Effector memory CD8-positive, alpha-beta T cell (primary cell): Measurements from ENCODE around the gene BRD7.

ENCODE experiments used
- ATAC-seq: fragments of 150-1000 bp; cut with Tn5 transposase; replicated peaks from 2 replicates; pipeline ENCODE4 v1.10.0; 2021; ENCODE audit warnings: mild to moderate bottlenecking, moderate library complexity
- DNase-seq, 3 experiments: peaks; one replicate each; pipeline ENCODE4 v3.0.0; 2021
- H3K27ac Mint-ChIP-seq, 2 donors: one replicate each; pipeline ENCODE4 v1.8.0; 2022; ENCODE audit warnings: mild to moderate bottlenecking in 2 of 2, mixed read lengths in 2 of 2, moderate library complexity in 2 of 2
- H3K27me3 Mint-ChIP-seq, 2 donors: one replicate each; pipeline ENCODE4 v1.8.0; 2022; ENCODE audit warnings: mixed read lengths in 2 of 2
- H3K36me3 Mint-ChIP-seq: one replicate; pipeline ENCODE4 v1.8.0; 2022; ENCODE audit warnings: mild to moderate bottlenecking, moderate library complexity, mixed read lengths; ENCODE audit not compliant: insufficient read depth
- H3K4me1 Mint-ChIP-seq, 2 donors: one replicate each; pipeline ENCODE4 v1.8.0; 2022; ENCODE audit warnings: low read depth in 2 of 2, mixed read lengths in 2 of 2
- H3K4me3 Mint-ChIP-seq, 2 donors: one replicate each; pipeline ENCODE4 v1.8.0; 2022; ENCODE audit warnings: mild to moderate bottlenecking in 2 of 2, mixed read lengths in 2 of 2, moderate library complexity in 2 of 2
- H3K9me3 Mint-ChIP-seq, 2 donors: one replicate each; pipeline ENCODE4 v1.8.0; 2022; ENCODE audit warnings: mixed read lengths in 2 of 2

The BRD7 gene

DNA sequence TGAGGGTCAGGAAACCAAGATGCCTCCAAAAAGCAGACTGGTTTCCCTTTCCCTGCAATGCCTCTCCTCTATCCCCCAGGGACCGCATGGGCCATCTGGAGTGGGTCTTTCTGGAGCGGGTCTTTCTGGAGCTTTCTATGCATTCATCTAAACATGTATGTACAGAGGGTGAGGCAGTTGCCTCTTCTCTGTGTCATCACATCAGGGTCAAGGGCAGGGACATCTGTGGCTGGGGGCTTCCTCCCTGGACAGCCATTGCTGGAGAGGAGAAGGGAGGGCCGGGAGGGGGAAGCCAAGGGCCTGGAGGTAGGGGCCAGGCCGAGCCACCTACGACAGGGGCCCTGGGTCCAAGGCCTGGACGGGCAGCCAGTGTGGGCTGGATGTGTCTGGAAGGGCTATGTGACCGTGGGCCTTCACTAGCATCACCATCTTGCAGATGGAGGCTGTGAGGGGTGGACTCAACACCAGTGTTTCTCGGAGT lies 101.6 kb downstream of the BRD7 start:
- peaks cover 70 to 84% of the 10 kb centered on the region in 2 donors for H3K4me1 Mint-ChIP-seq
- H3K36me3 Mint-ChIP-seq = peaks cover 6% of the 10 kb centered on the region
- ATAC-seq = no peak

DNA sequence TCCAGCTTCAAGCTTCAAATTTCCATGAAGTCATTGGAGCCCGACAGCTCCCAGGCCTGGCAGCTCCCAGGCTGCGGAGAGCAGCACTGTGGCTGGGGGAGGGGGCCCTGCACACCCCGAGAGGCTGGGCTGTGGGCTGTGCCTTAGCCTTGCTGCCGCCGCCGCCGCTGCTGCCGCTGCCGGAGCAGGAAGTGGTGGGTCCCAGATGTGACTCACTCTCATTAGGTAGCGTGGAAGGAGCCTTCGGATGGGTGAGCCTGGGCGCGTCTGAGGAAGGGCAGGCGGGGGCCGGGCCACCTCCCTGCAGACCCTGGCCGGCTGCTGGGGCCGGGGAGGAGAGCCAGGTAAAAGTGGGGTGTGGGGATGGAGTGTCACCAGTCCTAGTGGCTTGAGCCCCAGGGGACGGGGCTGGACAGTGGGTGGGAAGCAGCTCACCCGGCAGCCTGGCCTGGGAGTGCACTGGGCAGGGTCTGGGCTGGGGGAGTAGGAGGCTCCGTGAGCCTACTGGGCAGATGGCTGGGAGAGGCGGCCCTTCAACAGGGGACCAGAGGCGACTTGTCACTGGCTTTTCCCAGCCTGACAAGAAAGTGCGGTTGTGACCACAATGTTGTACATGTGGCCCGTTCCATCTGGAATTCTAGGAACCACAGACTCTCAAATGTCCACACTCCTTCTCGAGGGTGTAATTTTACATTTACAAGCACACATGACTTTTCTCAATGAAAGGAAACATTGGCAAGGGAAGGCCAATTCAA lies 102.3 kb downstream of the BRD7 start, which contains the start of gene ADCY7:
TSS of gene ADCY7 (plus strand) at position 215 of the 755 bp plus-strand sequence. CDS start 21,629 bp downstream, outside the sequence.
- peak within 1 kb of the TSS; percentile 92 to 95 for H3K27ac Mint-ChIP-seq
- H3K4me1 Mint-ChIP-seq = peaks cover 63 to 77% of the 10 kb centered on the region in 2 donors
- ATAC-seq (peak; percentile 92), DNase-seq (peak; percentile 77 to 78 (median 77))
- peaks cover 5% of the 10 kb centered on the region for H3K36me3 Mint-ChIP-seq
- peak within 1 kb of the TSS; percentile 90 to 96 for H3K4me3 Mint-ChIP-seq
- H3K27me3 Mint-ChIP-seq = no peaks in the 10 kb centered on the region
- no peaks in the 10 kb centered on the region for H3K9me3 Mint-ChIP-seq

More for the DNA sequence above, 101.6 kb downstream of the BRD7 start:
- no peaks in the 10 kb centered on the region for H3K27me3 Mint-ChIP-seq
- no peak for DNase-seq
- peak overlapping the region; percentile 90 to 96 for H3K4me3 Mint-ChIP-seq
- H3K27ac Mint-ChIP-seq = peak overlapping the region; percentile 92 to 95
- no peaks in the 10 kb centered on the region for H3K9me3 Mint-ChIP-seq
